SJCRH30 (cell line): ENCODE data around the gene MICALL2. TPM values are rescaled to one million over a fixed set of nuclear protein-coding genes. Genes with fewer than 3 reads are reported as not detected.

Experiments used
- DNase-seq, 2 experiments: peaks; one replicate each; pipeline ENCODE4 v3.0.0-alpha.2; 2015 to 2020
- H3K27ac ChIP-seq: fragments of 250-450 bp; sonication (Bioruptor Pico); 2 replicates; pipeline ENCODE4 v1.5.1; 2020; ENCODE audit warnings: mild to moderate bottlenecking, moderate library complexity
- H3K27me3 ChIP-seq: fragments of 250-450 bp; sonication (Bioruptor Pico); 2 replicates; pipeline ENCODE4 v1.5.1; 2020; ENCODE audit warnings: mild to moderate bottlenecking, moderate library complexity
- H3K36me3 ChIP-seq: fragments of 250-450 bp; sonication (Bioruptor Pico); 2 replicates; pipeline ENCODE4 v1.5.1; 2020; ENCODE audit warnings: mild to moderate bottlenecking, moderate library complexity
- H3K4me1 ChIP-seq: fragments of 250-450 bp; sonication (Bioruptor Pico); 2 replicates; pipeline ENCODE4 v1.5.1; 2020; ENCODE audit warnings: mild to moderate bottlenecking, moderate library complexity
- H3K4me3 ChIP-seq: fragments of 250-450 bp; sonication (Bioruptor Pico); 2 replicates; pipeline ENCODE4 v1.5.1; 2020; ENCODE audit warnings: mild to moderate bottlenecking, moderate library complexity
- H3K9me3 ChIP-seq: fragments of 250-450 bp; sonication (Bioruptor Pico); replicated peaks from 2 replicates; pipeline ENCODE4 v1.5.1; 2020; ENCODE audit warnings: mild to moderate bottlenecking, moderate library complexity
- total RNA-seq: library from RNA; depleted of rRNA; stranded (reverse); fragments of >200 nt; shearing (Covaris generic); gene quantifications from 2 replicates; pipeline ENCODE4 v1.2.3, GENCODE V29; 2014

Gene MICALL2
- total RNA-seq, 1 experiment from 2014 or later, result 1.3 TPM

GRCh38 chr7:1441615-1442354 is 17.5 kb downstream of the MICALL2 start:
- Histone ChIP-seq H3K36me3 (no peaks in the 10 kb centered on the region), H3K9me3 (no peaks in the 10 kb centered on the region), H3K4me3 (no peak overlapping the region), H3K4me1 (no peaks in the 10 kb centered on the region), H3K27me3 (no peaks in the 10 kb centered on the region), H3K27ac (no peak overlapping the region)
- DNase-seq, result no peak

- H3K4me1 ChIP-seq, result no peaks in the 10 kb centered on the region
- DNase-seq, result no peak
- no peaks in the 10 kb centered on the region for H3K27me3 ChIP-seq
- H3K4me3 ChIP-seq, result no peak overlapping the region
- H3K27ac ChIP-seq, result no peak overlapping the region
- H3K36me3 ChIP-seq, result no peaks in the 10 kb centered on the region
- no peaks in the 10 kb centered on the region for H3K9me3 ChIP-seq
Measured at GRCh38 chr7:1440620-1441019, 18.6 kb downstream of the MICALL2 start.

GRCh38 chr7:1439373-1440363 is 19.6 kb downstream of the MICALL2 start:
- Histone ChIP-seq H3K27ac (no peak overlapping the region), H3K9me3 (no peaks in the 10 kb centered on the region), H3K36me3 (no peaks in the 10 kb centered on the region), H3K27me3 (no peaks in the 10 kb centered on the region), H3K4me1 (no peaks in the 10 kb centered on the region), H3K4me3 (no peak overlapping the region)
- no peak for DNase-seq

DNA sequence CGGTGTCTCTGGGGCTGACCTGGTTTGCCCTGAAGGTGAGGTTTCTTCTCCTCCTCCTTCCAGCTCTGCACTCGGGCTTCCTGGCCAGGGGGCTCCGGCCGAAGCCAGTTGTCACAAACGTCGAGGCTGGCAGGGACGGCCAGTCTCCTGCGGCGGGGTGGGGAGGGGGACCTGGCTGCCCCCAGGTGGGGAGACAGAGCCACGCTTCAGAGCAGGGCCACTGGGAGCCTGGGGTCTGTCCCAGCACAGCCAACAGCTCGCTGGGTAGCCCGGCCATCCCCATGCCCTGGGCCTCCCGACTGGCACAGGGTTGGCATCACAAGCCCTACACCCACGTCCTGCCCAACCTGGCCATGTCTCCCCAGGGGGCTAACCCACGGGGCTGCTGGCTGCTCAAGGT is 20.4 kb downstream of the MICALL2 start:
- no peak overlapping the region for H3K27ac ChIP-seq
- no peaks in the 10 kb centered on the region for H3K27me3 ChIP-seq
- H3K4me3 ChIP-seq, result no peak overlapping the region
- no peak for DNase-seq
- H3K4me1 ChIP-seq, result no peaks in the 10 kb centered on the region
- no peaks in the 10 kb centered on the region for H3K9me3 ChIP-seq
- no peaks in the 10 kb centered on the region for H3K36me3 ChIP-seq

- Histone ChIP-seq H3K4me1 (no peaks in the 10 kb centered on the region), H3K4me3 (no peak overlapping the region), H3K9me3 (no peaks in the 10 kb centered on the region), H3K27ac (no peak overlapping the region), H3K36me3 (no peaks in the 10 kb centered on the region), H3K27me3 (no peaks in the 10 kb centered on the region)
- DNase-seq, result no peak
Measured at GRCh38 chr7:1438208-1438607, 21.1 kb downstream of the MICALL2 start.

DNA sequence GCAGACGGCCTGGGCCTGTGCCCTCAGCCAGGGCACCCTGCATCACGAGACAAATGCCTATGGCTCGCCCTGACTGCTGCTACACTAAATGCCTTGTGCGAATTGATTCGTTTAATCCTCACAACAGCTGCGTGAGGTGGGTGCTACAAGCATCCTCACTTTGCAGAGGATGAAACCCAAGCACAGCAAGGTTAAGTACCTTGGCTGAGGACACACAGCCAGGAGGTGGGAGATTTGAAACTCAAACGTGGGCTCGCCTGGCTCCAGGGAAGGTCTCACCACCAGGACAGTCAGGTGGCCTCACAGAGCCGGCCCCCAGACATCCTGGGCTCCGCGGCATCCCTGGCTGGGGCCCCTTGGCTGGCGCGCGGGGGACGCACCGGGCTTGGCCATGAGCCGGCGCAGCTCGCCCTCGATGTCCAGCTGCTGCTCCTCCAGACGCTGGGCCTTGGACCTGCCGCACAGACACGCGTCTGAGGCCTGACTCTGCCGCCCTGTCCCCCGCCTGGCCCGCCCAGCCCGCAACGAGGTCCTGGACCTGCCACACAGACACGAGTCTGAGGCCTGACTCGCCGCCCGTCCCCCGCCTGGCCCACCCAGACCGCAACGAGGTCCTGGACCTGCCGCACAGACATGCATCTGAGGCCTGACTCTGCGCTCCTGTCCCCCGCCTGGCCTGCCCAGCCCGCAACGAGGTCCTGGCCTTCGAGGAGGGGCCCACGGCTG is 22.0 kb downstream of the MICALL2 start:
- DNase-seq, result no peak
- Histone ChIP-seq H3K4me1 (no peaks in the 10 kb centered on the region), H3K27ac (no peak overlapping the region), H3K36me3 (no peaks in the 10 kb centered on the region), H3K27me3 (no peaks in the 10 kb centered on the region), H3K4me3 (no peak overlapping the region), H3K9me3 (no peaks in the 10 kb centered on the region)

DNA sequence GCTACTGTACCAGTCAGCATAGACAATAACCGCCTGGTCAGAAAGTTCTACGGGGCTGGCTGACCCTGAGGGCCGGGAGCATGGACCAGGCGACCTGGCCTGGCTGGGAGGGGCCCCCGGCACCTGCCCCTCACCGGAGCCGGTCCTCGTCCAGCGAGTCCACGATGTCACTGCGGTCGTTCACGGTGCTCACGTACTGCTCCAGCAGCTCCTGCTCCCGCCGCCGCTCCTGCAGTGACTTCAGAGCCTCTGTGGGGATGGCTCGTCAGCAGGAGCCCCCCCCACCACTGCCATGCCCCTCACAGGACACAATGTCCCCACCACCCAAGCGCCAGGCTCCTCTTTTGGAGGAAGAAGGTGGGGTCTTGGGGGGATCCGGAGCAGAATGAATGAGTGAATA is 22.7 kb downstream of the MICALL2 start:
- Histone ChIP-seq H3K27me3 (no peaks in the 10 kb centered on the region), H3K4me3 (no peak overlapping the region), H3K36me3 (no peaks in the 10 kb centered on the region), H3K4me1 (no peaks in the 10 kb centered on the region), H3K9me3 (no peaks in the 10 kb centered on the region), H3K27ac (no peak overlapping the region)
- no peak for DNase-seq

DNA sequence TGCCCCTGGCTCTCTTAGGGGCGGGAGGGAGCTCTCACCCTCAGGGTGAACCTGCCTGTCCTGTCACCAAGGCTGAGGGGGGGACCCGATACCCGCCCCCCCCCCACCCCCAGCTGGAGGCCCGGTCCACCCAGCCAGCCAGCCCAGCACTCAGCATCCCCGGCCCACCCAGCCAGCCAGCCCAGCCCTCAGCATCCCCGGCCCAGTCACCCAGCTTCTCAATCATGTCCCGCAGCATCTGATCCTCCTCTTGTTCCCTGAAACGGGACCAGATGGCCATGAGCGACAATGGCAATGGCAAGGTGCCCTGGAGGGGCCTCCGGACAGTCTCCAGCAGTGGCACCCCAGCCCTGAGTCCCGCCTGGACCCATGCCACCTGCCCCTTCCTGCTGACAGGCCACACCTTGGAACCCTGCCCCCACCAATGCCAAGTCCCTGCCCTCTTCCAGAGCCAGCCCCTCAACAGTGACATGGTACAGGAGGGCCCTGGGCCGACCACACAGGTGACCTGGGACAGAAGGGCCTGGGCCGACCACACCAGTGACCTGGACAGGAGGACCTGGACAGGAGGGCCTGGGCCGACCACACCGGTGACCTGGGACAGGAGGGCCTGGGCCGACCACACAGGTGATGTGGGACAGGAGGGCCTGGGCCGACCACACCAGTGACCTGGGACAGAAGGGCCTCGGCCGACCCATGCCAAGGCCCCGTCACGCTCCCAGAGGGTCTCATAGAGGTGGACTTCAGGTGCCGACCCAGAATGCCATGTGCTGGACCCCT is 24.2 kb downstream of the MICALL2 start:
- H3K4me1 ChIP-seq, result no peaks in the 10 kb centered on the region
- no peak overlapping the region for H3K4me3 ChIP-seq
- H3K27me3 ChIP-seq, result no peaks in the 10 kb centered on the region
- no peaks in the 10 kb centered on the region for H3K36me3 ChIP-seq
- no peaks in the 10 kb centered on the region for H3K9me3 ChIP-seq
- no peak overlapping the region for H3K27ac ChIP-seq
- DNase-seq, result no peak

GRCh38 chr7:1434165-1434718 is 25.0 kb downstream of the MICALL2 start:
- DNase-seq, result no peak
- H3K36me3 ChIP-seq, result no peaks in the 10 kb centered on the region
- no peak overlapping the region for H3K27ac ChIP-seq
- no peaks in the 10 kb centered on the region for H3K4me1 ChIP-seq
- H3K4me3 ChIP-seq, result no peak overlapping the region
- no peaks in the 10 kb centered on the region for H3K9me3 ChIP-seq
- no peaks in the 10 kb centered on the region for H3K27me3 ChIP-seq

DNA sequence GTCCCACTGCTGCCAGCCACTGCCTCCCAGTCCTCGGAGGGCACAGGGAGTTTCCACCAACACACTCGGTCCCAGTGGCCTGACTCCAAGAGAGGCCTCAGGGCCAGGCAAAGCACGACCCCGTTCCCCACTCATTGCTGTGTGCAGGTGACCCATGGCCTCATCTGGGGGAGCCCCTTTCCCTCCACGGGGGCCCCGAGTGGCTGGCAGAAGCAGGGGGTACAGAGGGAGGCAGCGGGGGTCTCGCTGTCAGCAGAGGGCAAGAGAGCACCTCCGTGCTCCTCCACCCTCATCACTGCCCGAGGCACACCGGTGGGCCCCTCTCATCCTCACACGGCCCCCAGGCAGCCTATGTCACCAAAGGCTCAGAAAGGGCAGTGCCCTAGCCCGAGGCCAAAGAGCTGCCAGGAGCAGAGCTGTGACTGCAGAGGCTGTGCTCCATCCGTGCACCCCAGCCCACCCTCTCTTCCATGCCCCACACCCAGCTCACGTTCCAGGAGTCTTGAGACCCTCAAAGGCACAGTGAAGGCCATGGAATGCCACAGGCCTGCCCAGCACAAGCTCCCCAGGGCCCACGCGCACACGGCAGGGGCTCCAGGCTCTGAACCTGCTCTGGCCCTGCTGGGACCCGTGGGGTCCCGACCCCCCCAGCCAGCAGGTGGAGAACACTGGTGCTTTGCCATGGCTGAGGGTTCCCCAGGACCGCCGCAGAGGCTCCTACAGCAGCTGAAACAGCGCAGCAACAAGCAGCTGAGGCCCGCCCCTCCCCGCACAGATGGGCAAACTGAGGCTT is 25.9 kb downstream of the MICALL2 start:
- no peaks in the 10 kb centered on the region for H3K9me3 ChIP-seq
- no peak for DNase-seq
- H3K27me3 ChIP-seq, result no peaks in the 10 kb centered on the region
- no peak overlapping the region for H3K4me3 ChIP-seq
- no peak overlapping the region for H3K27ac ChIP-seq
- no peaks in the 10 kb centered on the region for H3K36me3 ChIP-seq
- no peaks in the 10 kb centered on the region for H3K4me1 ChIP-seq

- Histone ChIP-seq H3K36me3 (no peaks in the 10 kb centered on the region), H3K27me3 (no peaks in the 10 kb centered on the region), H3K9me3 (no peaks in the 10 kb centered on the region), H3K27ac (no peak overlapping the region), H3K4me1 (no peaks in the 10 kb centered on the region), H3K4me3 (no peak overlapping the region)
- peak; percentile 44 to 63 for DNase-seq
Measured at GRCh38 chr7:1432411-1433082, 26.7 kb downstream of the MICALL2 start.

- DNase-seq, result no peak
- Histone ChIP-seq H3K4me1 (no peaks in the 10 kb centered on the region), H3K27ac (no peak overlapping the region), H3K27me3 (no peaks in the 10 kb centered on the region), H3K36me3 (no peaks in the 10 kb centered on the region), H3K9me3 (no peaks in the 10 kb centered on the region), H3K4me3 (no peak overlapping the region)
Measured at GRCh38 chr7:1431634-1432380, 27.5 kb downstream of the MICALL2 start.
